SK-N-SH (cell line): ENCODE results near the gene GON7.

Experiments used
- EP300 ChIP-seq, 2 experiments: IDR thresholded peaks; 2 replicates each; pipeline versions ENCODE4 v1.4.0 to v1.6.1; 2012; ENCODE audit warnings: borderline replicate concordance in 1 of 2, low read depth in 1 of 2, low read length in 1 of 2
- GABPA ChIP-seq: IDR thresholded peaks from 2 replicates; pipeline ENCODE4 v1.4.0; 2012; ENCODE audit warnings: low read depth, mild to moderate bottlenecking
- NRF1 ChIP-seq: IDR thresholded peaks from 2 replicates; pipeline ENCODE4 v1.6.1; 2012; ENCODE audit warnings: low read depth, mild to moderate bottlenecking, low read length
- POLR2AphosphoS5 ChIP-seq: IDR thresholded peaks from 2 replicates; pipeline ENCODE4 v1.6.1; 2012; ENCODE audit warnings: low read depth, low read length
- RXRA ChIP-seq: IDR thresholded peaks from 2 replicates; pipeline ENCODE4 v1.4.0; 2012; ENCODE audit warnings: low read depth, mild to moderate bottlenecking, borderline replicate concordance
- SMC3 ChIP-seq: IDR thresholded peaks from 2 replicates; pipeline ENCODE4 v1.6.1; 2012; ENCODE audit warnings: low read depth, low read length, improper control_type of control experiment
- TF ChIP-seq, protein P1 (sequence below): fragments of 200-600 bp; sonication (generic); IDR thresholded peaks from 2 replicates; pipeline ENCODE4 v1.6.1; 2017; ENCODE audit warnings: antibody characterized with exemption, mild to moderate bottlenecking, moderate library complexity
- TF ChIP-seq, protein P2 (sequence below): fragments of 150-350 bp; IDR thresholded peaks from 2 replicates; pipeline ENCODE4 v1.6.1; 2017; ENCODE audit warnings: antibody characterized with exemption, low read length, low read depth, borderline replicate concordance

DNA sequence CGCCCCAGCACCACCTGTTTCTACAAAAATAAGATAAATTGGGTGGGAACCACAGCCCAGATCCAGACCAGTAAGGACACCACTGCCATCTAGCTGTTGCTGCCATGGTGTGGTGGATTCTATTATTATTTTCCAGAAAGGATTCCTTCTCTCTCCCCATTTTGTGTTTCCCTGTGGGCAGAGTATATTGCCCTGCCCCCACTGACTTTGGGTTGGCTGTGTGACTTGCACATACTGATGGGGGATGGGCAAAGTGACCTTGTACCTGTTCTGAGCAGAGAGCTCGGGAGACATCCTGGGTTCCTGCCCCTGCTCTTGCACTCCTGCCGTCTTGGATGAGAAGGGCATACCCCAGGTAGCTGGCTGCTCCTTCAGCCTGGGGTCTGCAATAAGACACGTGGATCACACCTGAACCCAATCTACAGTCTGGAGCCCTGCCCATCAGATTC, 46.5 kb downstream of the GON7 start:
- TF ChIP-seq RXRA (no peak), GABPA (no peak), POLR2AphosphoS5 (no peak), NRF1 (no peak), SMC3 (peak; percentile 25; the same call in 1 of the 2 replicates), EP300 (IDR thresholded peaks at IDR 0.05; ENCODE audit: borderline replicate concordance in 1 of 2, low read depth in 1 of 2, low read length in 1 of 2) (no peak)
- TF ChIP-seq, protein P1, sequence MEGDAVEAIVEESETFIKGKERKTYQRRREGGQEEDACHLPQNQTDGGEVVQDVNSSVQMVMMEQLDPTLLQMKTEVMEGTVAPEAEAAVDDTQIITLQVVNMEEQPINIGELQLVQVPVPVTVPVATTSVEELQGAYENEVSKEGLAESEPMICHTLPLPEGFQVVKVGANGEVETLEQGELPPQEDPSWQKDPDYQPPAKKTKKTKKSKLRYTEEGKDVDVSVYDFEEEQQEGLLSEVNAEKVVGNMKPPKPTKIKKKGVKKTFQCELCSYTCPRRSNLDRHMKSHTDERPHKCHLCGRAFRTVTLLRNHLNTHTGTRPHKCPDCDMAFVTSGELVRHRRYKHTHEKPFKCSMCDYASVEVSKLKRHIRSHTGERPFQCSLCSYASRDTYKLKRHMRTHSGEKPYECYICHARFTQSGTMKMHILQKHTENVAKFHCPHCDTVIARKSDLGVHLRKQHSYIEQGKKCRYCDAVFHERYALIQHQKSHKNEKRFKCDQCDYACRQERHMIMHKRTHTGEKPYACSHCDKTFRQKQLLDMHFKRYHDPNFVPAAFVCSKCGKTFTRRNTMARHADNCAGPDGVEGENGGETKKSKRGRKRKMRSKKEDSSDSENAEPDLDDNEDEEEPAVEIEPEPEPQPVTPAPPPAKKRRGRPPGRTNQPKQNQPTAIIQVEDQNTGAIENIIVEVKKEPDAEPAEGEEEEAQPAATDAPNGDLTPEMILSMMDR: peak; percentile 37
- TF ChIP-seq, protein P2, sequence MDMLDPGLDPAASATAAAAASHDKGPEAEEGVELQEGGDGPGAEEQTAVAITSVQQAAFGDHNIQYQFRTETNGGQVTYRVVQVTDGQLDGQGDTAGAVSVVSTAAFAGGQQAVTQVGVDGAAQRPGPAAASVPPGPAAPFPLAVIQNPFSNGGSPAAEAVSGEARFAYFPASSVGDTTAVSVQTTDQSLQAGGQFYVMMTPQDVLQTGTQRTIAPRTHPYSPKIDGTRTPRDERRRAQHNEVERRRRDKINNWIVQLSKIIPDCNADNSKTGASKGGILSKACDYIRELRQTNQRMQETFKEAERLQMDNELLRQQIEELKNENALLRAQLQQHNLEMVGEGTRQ: no peak
